ENCODE results near the gene KIF2B. TPM values are rescaled to one million over a fixed set of nuclear protein-coding genes. Genes with fewer than 3 reads are reported as not detected.
"Not testable (repeated sequence)": the region's sequence is repeated elsewhere in the genome, so short reads cannot be mapped to it uniquely, and the experiment has no call there.

Gene KIF2B
- total RNA-seq, 4 donors from 2014 or later = not detected

- intact Hi-C loops (cut with DNase I; ENCODE audit: low total_unique reads) = no loop called here
- ATAC-seq (no peak), DNase-seq (no peak)
- H3K36me3 ChIP-seq = no peaks in the 10 kb centered on the region
- in situ Hi-C loops (cut with MboI; ENCODE audit: low sequenced_read_pairs in 4 of 4) = no loop called here
- H3K9me3 ChIP-seq = no peaks in the 10 kb centered on the region
- H3K27me3 ChIP-seq = no peaks in the 10 kb centered on the region
- TF ChIP-seq CTCF (IDR thresholded peaks at IDR 0.05 in 4 of 5, conservative IDR thresholded peaks at IDR 0.05 in 1 of 5) (no peak), POLR2A (IDR thresholded peaks at IDR 0.05) (no peak)
- no peak overlapping the region for H3K4me3 ChIP-seq
- H3K4me1 ChIP-seq = no peaks in the 10 kb centered on the region
- no peak overlapping the region for H3K27ac ChIP-seq
Measured at GRCh38 chr17:53807286-53807685, 15.4 kb upstream of the KIF2B start.

GRCh38 chr17:53818271-53818670 lies 4.5 kb upstream of the KIF2B start:
- intact Hi-C loops (cut with DNase I; ENCODE audit: low total_unique reads) (no loop called here), in situ Hi-C loops (cut with MboI; ENCODE audit: low sequenced_read_pairs in 4 of 4) (no loop called here)
- no peaks in the 10 kb centered on the region for H3K36me3 ChIP-seq
- H3K9me3 ChIP-seq = no peaks in the 10 kb centered on the region
- no peak for ATAC-seq
- no peak overlapping the region for H3K4me3 ChIP-seq
- no peaks in the 10 kb centered on the region for H3K4me1 ChIP-seq
- TF ChIP-seq CTCF (IDR thresholded peaks at IDR 0.05 in 4 of 5, conservative IDR thresholded peaks at IDR 0.05 in 1 of 5) = no peak
- no peak for TF ChIP-seq POLR2A (IDR thresholded peaks at IDR 0.05)
- H3K27ac ChIP-seq = no peak overlapping the region
- DNase-seq = no peak
- no peaks in the 10 kb centered on the region for H3K27me3 ChIP-seq

GRCh38 chr17:53818929-53819328 lies 3.8 kb upstream of the KIF2B start:
- Histone ChIP-seq H3K27me3 (no peaks in the 10 kb centered on the region), H3K36me3 (no peaks in the 10 kb centered on the region), H3K4me3 (no peak overlapping the region), H3K9me3 (no peaks in the 10 kb centered on the region), H3K4me1 (no peaks in the 10 kb centered on the region), H3K27ac (no peak overlapping the region)
- no peak for TF ChIP-seq CTCF (IDR thresholded peaks at IDR 0.05 in 4 of 5, conservative IDR thresholded peaks at IDR 0.05 in 1 of 5)
- no peak for TF ChIP-seq POLR2A (IDR thresholded peaks at IDR 0.05)
- intact Hi-C loops (cut with DNase I; ENCODE audit: low total_unique reads) (no loop called here), in situ Hi-C loops (cut with MboI; ENCODE audit: low sequenced_read_pairs in 4 of 4) (no loop called here)
- DNase-seq (no peak), ATAC-seq (no peak)

- Histone ChIP-seq H3K27ac (no peak overlapping the region), H3K27me3 (no peaks in the 10 kb centered on the region), H3K4me3 (no peak overlapping the region), H3K36me3 (no peaks in the 10 kb centered on the region), H3K4me1 (no peaks in the 10 kb centered on the region), H3K9me3 (no peaks in the 10 kb centered on the region)
- in situ Hi-C loops (cut with MboI; ENCODE audit: low sequenced_read_pairs in 4 of 4) (no loop called here), intact Hi-C loops (cut with DNase I; ENCODE audit: low total_unique reads) (no loop called here)
- ATAC-seq = no peak
- TF ChIP-seq CTCF (IDR thresholded peaks at IDR 0.05 in 4 of 5, conservative IDR thresholded peaks at IDR 0.05 in 1 of 5) (no peak), POLR2A (IDR thresholded peaks at IDR 0.05) (no peak)
- DNase-seq = no peak
Measured at GRCh38 chr17:53819956-53820355, 2.8 kb upstream of the KIF2B start.

- intact Hi-C loops (cut with DNase I; ENCODE audit: low total_unique reads) (no loop called here), in situ Hi-C loops (cut with MboI; ENCODE audit: low sequenced_read_pairs in 4 of 4) (no loop called here)
- Histone ChIP-seq H3K4me1 (no peaks in the 10 kb centered on the region), H3K27me3 (no peaks in the 10 kb centered on the region), H3K27ac (no peak overlapping the region), H3K4me3 (no peak overlapping the region), H3K9me3 (no peaks in the 10 kb centered on the region), H3K36me3 (no peaks in the 10 kb centered on the region)
- ATAC-seq = no peak
- DNase-seq = no peak
- TF ChIP-seq CTCF (IDR thresholded peaks at IDR 0.05 in 4 of 5, conservative IDR thresholded peaks at IDR 0.05 in 1 of 5) (no peak), POLR2A (IDR thresholded peaks at IDR 0.05) (no peak)
Measured at GRCh38 chr17:53823341-53824050, 769 bp downstream of the KIF2B start.

GRCh38 chr17:53834771-53835170 lies 12.0 kb downstream of the KIF2B start:
- H3K4me3 ChIP-seq; H3K27ac ChIP-seq; H3K9me3 ChIP-seq; DNase-seq; in situ Hi-C loops (cut with MboI; ENCODE audit: low sequenced_read_pairs in 4 of 4); intact Hi-C loops (cut with DNase I; ENCODE audit: low total_unique reads); H3K36me3 ChIP-seq; H3K4me1 ChIP-seq; H3K27me3 ChIP-seq; ATAC-seq: not testable (repeated sequence)
